ENCODE results near the gene NFIB. TPM values are rescaled to one million over a fixed set of nuclear protein-coding genes. Genes with fewer than 3 reads are reported as not detected.

Gene NFIB
- total and polyA plus RNA-seq, 7 experiments from 2014 or later: 0.32 TPM; not detected in 6

DNA sequence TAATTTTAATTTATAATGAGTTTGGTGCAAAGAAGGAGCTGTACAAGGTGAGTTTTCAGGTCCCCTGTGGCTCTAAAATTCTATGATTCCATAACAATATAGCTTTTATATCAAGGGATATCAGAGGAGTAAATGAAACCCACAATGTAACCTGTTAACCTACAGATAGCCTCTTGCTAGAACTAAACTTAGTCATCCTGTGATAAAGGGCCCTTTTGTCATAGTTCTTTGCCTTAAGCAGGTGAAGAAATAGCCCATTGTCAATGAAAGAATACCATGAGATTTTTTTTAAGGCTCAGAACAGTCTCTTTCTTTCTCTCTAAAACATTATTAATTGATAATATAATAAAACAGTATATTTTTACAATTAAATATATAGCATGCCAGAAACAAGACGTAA is 127.8 kb downstream of the NFIB start:
- ATAC-seq (no peak), DNase-seq (no peak)
- no peak overlapping the region for H3K4me3 Mint-ChIP-seq
- Histone ChIP-seq H3K9me3 (ENCODE audit: control insufficient read depth in 2 of 3, low read length in 3 of 3) (no peaks in the 10 kb centered on the region), H3K27ac (ENCODE audit: low read depth, low read length) (no peak overlapping the region), H3K4me3 (ENCODE audit: low read length) (no peak overlapping the region), H3K36me3 (ENCODE audit: control insufficient read depth in 2 of 3, insufficient read depth in 3 of 3, low read length in 3 of 3) (no peaks in the 10 kb centered on the region), H3K4me1 (ENCODE audit: control insufficient read depth in 2 of 2, insufficient read depth in 2 of 2, low read length in 2 of 2) (no peaks in the 10 kb centered on the region), H3K27me3 (ENCODE audit: control insufficient read depth in 2 of 2, insufficient read depth in 2 of 2, low read length in 2 of 2) (no peaks in the 10 kb centered on the region)
- CTCF ChIA-PET: no interaction called here
- H3K9me3 Mint-ChIP-seq: peaks cover 0 to 8% (median 0%) of the 10 kb centered on the region in 11 donors
- peaks cover 0 to 6% (median 0%) of the 10 kb centered on the region in 5 donors for H3K27me3 Mint-ChIP-seq
- no peak overlapping the region for H3K27ac Mint-ChIP-seq
- H3K36me3 Mint-ChIP-seq: no peaks in the 10 kb centered on the region
- intact Hi-C loops (cut with micrococcal nuclease): no loop called here
- POLR2A ChIA-PET: no interaction called here
- no peaks in the 10 kb centered on the region for H3K4me1 Mint-ChIP-seq

- CTCF ChIA-PET: no interaction called here
- DNase-seq (no peak), ATAC-seq (no peak)
- Histone ChIP-seq H3K9me3 (ENCODE audit: control insufficient read depth in 2 of 3, low read length in 3 of 3) (no peaks in the 10 kb centered on the region), H3K4me1 (ENCODE audit: control insufficient read depth in 2 of 2, insufficient read depth in 2 of 2, low read length in 2 of 2) (no peaks in the 10 kb centered on the region), H3K4me3 (ENCODE audit: low read length) (no peak overlapping the region), H3K27me3 (ENCODE audit: control insufficient read depth in 2 of 2, insufficient read depth in 2 of 2, low read length in 2 of 2) (no peaks in the 10 kb centered on the region), H3K27ac (ENCODE audit: low read depth, low read length) (no peak overlapping the region), H3K36me3 (ENCODE audit: control insufficient read depth in 2 of 3, insufficient read depth in 3 of 3, low read length in 3 of 3) (no peaks in the 10 kb centered on the region)
- Mint-ChIP-seq H3K9me3 (peaks cover 0 to 12% (median 0%) of the 10 kb centered on the region in 11 donors), H3K4me1 (no peaks in the 10 kb centered on the region), H3K4me3 (no peak overlapping the region), H3K36me3 (no peaks in the 10 kb centered on the region), H3K27me3 (peaks cover 0 to 7% (median 0%) of the 10 kb centered on the region in 5 donors), H3K27ac (no peak overlapping the region)
- intact Hi-C loops (cut with micrococcal nuclease): no loop called here
- POLR2A ChIA-PET: no interaction called here
Measured at GRCh38 chr9:14185016-14185415, 128.9 kb downstream of the NFIB start.

DNA sequence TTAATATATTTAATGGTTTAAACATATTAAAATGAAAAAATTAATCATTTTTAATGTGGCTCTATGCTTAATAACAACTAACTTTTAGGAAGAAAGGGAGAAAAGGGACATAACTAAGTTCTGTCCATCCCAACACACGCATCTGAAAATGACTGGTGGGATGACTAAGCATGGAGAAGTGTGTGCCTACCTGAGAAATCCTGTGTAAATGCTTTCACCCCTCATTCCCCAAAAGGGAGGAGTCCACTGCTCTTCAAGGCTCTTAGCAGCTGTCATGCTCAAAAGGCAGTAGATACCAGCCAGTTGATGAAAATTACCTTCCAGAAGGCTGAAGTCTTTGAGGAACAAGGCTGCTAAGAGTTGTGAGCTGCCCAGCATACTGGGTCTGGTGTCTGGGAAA is 130.9 kb downstream of the NFIB start:
- H3K4me3 Mint-ChIP-seq: no peak overlapping the region
- no peaks in the 10 kb centered on the region for H3K4me1 Mint-ChIP-seq
- Histone ChIP-seq H3K27ac (ENCODE audit: low read depth, low read length) (no peak overlapping the region), H3K4me1 (ENCODE audit: control insufficient read depth in 2 of 2, insufficient read depth in 2 of 2, low read length in 2 of 2) (no peaks in the 10 kb centered on the region), H3K4me3 (ENCODE audit: low read length) (no peak overlapping the region), H3K36me3 (ENCODE audit: control insufficient read depth in 2 of 3, insufficient read depth in 3 of 3, low read length in 3 of 3) (no peaks in the 10 kb centered on the region), H3K27me3 (ENCODE audit: control insufficient read depth in 2 of 2, insufficient read depth in 2 of 2, low read length in 2 of 2) (no peaks in the 10 kb centered on the region), H3K9me3 (ENCODE audit: control insufficient read depth in 2 of 3, low read length in 3 of 3) (no peaks in the 10 kb centered on the region)
- intact Hi-C loops (cut with micrococcal nuclease): no loop called here
- POLR2A ChIA-PET: no interaction called here
- no peak overlapping the region for H3K27ac Mint-ChIP-seq
- CTCF ChIA-PET: no interaction called here
- no peaks in the 10 kb centered on the region for H3K36me3 Mint-ChIP-seq
- peaks cover 0 to 12% (median 0%) of the 10 kb centered on the region in 11 donors for H3K9me3 Mint-ChIP-seq
- ATAC-seq: no peak
- DNase-seq: no peak
- peaks cover 0 to 7% (median 0%) of the 10 kb centered on the region in 5 donors for H3K27me3 Mint-ChIP-seq

GRCh38 chr9:14180960-14181537 is 132.9 kb downstream of the NFIB start:
- no peaks in the 10 kb centered on the region for H3K4me1 ChIP-seq (ENCODE audit: control insufficient read depth in 2 of 2, insufficient read depth in 2 of 2, low read length in 2 of 2)
- ChIA-PET POLR2A (no interaction called here), CTCF (no interaction called here)
- H3K4me3 ChIP-seq (ENCODE audit: low read length): no peak overlapping the region
- no peak for DNase-seq
- H3K27me3 Mint-ChIP-seq: peaks cover 0 to 7% (median 0%) of the 10 kb centered on the region in 5 donors
- no peak for ATAC-seq
- H3K36me3 ChIP-seq (ENCODE audit: control insufficient read depth in 2 of 3, insufficient read depth in 3 of 3, low read length in 3 of 3): no peaks in the 10 kb centered on the region
- H3K4me1 Mint-ChIP-seq: no peaks in the 10 kb centered on the region
- no peak overlapping the region for H3K4me3 Mint-ChIP-seq
- H3K9me3 Mint-ChIP-seq: peaks cover 0 to 12% (median 0%) of the 10 kb centered on the region in 11 donors
- H3K9me3 ChIP-seq (ENCODE audit: control insufficient read depth in 2 of 3, low read length in 3 of 3): no peaks in the 10 kb centered on the region
- H3K27ac Mint-ChIP-seq: no peak overlapping the region
- H3K27me3 ChIP-seq (ENCODE audit: control insufficient read depth in 2 of 2, insufficient read depth in 2 of 2, low read length in 2 of 2): no peaks in the 10 kb centered on the region
- no peak overlapping the region for H3K27ac ChIP-seq (ENCODE audit: low read depth, low read length)
- intact Hi-C loops (cut with micrococcal nuclease): no loop called here
- H3K36me3 Mint-ChIP-seq: no peaks in the 10 kb centered on the region

DNA sequence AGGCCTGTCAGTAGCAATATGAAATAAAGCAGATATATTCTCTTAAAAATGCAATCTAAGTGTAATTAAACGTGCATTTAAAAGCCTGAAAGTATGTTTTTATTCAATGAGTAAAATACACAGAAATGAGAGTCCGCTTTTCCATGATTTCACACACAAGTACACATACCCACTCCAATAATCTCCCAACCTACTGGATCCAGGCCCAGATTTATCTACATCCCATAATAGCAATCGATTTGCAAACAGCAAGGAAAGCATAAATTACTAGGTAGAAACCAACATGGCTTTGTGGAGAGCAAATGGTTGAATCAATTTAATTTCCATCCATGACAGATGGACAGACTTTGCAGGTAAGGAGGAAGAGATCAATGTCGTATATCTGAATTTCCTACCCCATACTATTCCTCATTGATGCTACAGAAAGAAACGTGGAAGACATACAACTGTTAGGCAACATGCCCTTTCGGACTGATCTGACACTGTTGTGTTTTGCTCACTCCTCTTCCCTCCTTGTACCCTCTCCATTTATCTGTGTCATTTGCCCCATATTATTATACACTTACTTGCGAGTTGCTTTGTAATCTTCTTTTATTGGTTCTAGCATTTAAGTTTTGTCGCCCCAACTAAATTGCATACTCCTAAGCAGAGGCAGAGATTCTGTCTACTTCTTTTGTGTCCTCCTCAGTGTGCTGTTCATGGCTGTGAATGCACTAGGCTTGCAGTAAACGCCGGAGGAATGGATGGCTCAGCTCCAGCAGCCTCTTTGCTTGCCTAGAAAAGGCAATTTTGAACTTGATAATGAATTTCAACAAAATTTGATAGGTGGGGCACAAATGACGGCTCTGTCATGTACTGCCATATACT is 133.6 kb downstream of the NFIB start:
- no peaks in the 10 kb centered on the region for H3K27me3 ChIP-seq (ENCODE audit: control insufficient read depth in 2 of 2, insufficient read depth in 2 of 2, low read length in 2 of 2)
- H3K27ac Mint-ChIP-seq: no peak overlapping the region
- CTCF ChIA-PET: no interaction called here
- no peaks in the 10 kb centered on the region for H3K9me3 ChIP-seq (ENCODE audit: control insufficient read depth in 2 of 3, low read length in 3 of 3)
- no peak overlapping the region for H3K4me3 Mint-ChIP-seq
- DNase-seq (no peak), ATAC-seq (no peak)
- peaks cover 0 to 5% (median 0%) of the 10 kb centered on the region in 5 donors for H3K27me3 Mint-ChIP-seq
- POLR2A ChIA-PET: no interaction called here
- H3K36me3 ChIP-seq (ENCODE audit: control insufficient read depth in 2 of 3, insufficient read depth in 3 of 3, low read length in 3 of 3): no peaks in the 10 kb centered on the region
- no peaks in the 10 kb centered on the region for H3K4me1 Mint-ChIP-seq
- H3K36me3 Mint-ChIP-seq: no peaks in the 10 kb centered on the region
- no peak overlapping the region for H3K27ac ChIP-seq (ENCODE audit: low read depth, low read length)
- no peak overlapping the region for H3K4me3 ChIP-seq (ENCODE audit: low read length)
- peaks cover 0 to 12% (median 2%) of the 10 kb centered on the region in 11 donors for H3K9me3 Mint-ChIP-seq
- intact Hi-C loops (cut with micrococcal nuclease): no loop called here
- no peaks in the 10 kb centered on the region for H3K4me1 ChIP-seq (ENCODE audit: control insufficient read depth in 2 of 2, insufficient read depth in 2 of 2, low read length in 2 of 2)

- intact Hi-C loops (cut with micrococcal nuclease): no loop called here
- no peak overlapping the region for H3K4me3 Mint-ChIP-seq
- H3K9me3 Mint-ChIP-seq: peaks cover 0 to 12% (median 2%) of the 10 kb centered on the region in 11 donors
- no peaks in the 10 kb centered on the region for H3K4me1 Mint-ChIP-seq
- H3K36me3 Mint-ChIP-seq: no peaks in the 10 kb centered on the region
- ATAC-seq (no peak), DNase-seq (no peak)
- Histone ChIP-seq H3K4me3 (ENCODE audit: low read length) (no peak overlapping the region), H3K9me3 (ENCODE audit: control insufficient read depth in 2 of 3, low read length in 3 of 3) (no peaks in the 10 kb centered on the region), H3K36me3 (ENCODE audit: control insufficient read depth in 2 of 3, insufficient read depth in 3 of 3, low read length in 3 of 3) (no peaks in the 10 kb centered on the region), H3K4me1 (ENCODE audit: control insufficient read depth in 2 of 2, insufficient read depth in 2 of 2, low read length in 2 of 2) (no peaks in the 10 kb centered on the region), H3K27ac (ENCODE audit: low read depth, low read length) (no peak overlapping the region), H3K27me3 (ENCODE audit: control insufficient read depth in 2 of 2, insufficient read depth in 2 of 2, low read length in 2 of 2) (no peaks in the 10 kb centered on the region)
- H3K27me3 Mint-ChIP-seq: peaks cover 0 to 5% (median 0%) of the 10 kb centered on the region in 5 donors
- ChIA-PET POLR2A (no interaction called here), CTCF (no interaction called here)
- H3K27ac Mint-ChIP-seq: no peak overlapping the region
Measured at GRCh38 chr9:14179449-14179848, 134.5 kb downstream of the NFIB start.

DNA sequence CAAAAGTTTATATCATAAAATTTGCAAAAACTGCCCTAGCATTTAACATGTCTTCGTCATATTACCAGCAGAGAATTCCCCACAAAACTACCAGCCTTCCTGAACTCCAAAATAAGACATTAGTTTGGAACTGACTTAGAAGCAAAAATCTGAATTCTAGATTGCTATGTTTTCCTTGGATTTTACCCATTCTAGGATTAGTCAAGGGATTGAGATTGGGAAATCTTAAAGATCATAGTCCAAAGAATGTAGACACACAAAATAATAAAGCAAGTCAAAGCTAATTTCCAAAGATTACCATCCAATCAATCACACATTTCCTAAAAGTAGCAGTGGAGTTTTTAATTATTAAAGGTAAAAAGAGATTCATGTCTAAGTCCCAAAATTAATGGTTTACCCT is 138.2 kb downstream of the NFIB start:
- ChIA-PET CTCF (no interaction called here), POLR2A (no interaction called here)
- Histone ChIP-seq H3K27me3 (ENCODE audit: control insufficient read depth in 2 of 2, insufficient read depth in 2 of 2, low read length in 2 of 2) (no peaks in the 10 kb centered on the region), H3K27ac (ENCODE audit: low read depth, low read length) (no peak overlapping the region), H3K4me1 (ENCODE audit: control insufficient read depth in 2 of 2, insufficient read depth in 2 of 2, low read length in 2 of 2) (no peaks in the 10 kb centered on the region), H3K36me3 (ENCODE audit: control insufficient read depth in 2 of 3, insufficient read depth in 3 of 3, low read length in 3 of 3) (no peaks in the 10 kb centered on the region), H3K9me3 (ENCODE audit: control insufficient read depth in 2 of 3, low read length in 3 of 3) (no peaks in the 10 kb centered on the region), H3K4me3 (ENCODE audit: low read length) (no peak overlapping the region)
- H3K9me3 Mint-ChIP-seq: peaks cover 0 to 13% (median 2%) of the 10 kb centered on the region in 11 donors
- DNase-seq (no peak), ATAC-seq (no peak)
- H3K4me1 Mint-ChIP-seq: no peaks in the 10 kb centered on the region
- H3K27ac Mint-ChIP-seq: no peak overlapping the region
- H3K36me3 Mint-ChIP-seq: no peaks in the 10 kb centered on the region
- intact Hi-C loops (cut with micrococcal nuclease): no loop called here
- H3K4me3 Mint-ChIP-seq: no peak overlapping the region
- H3K27me3 Mint-ChIP-seq: no peaks in the 10 kb centered on the region

All from naive thymus-derived CD4-positive, alpha-beta T cell (primary cell).